ENCODE results near the gene TBX10.
A peak's percentile ranks its signal among the peaks of the same experiment; 100 is the strongest.
"Not testable (repeated sequence)": the region's sequence is repeated elsewhere in the genome, so short reads cannot be mapped to it uniquely, and the experiment has no call there.

TBX10 gene

GRCh38 chr11:67614730-67615714 is 24.5 kb downstream of the TBX10 start:
- DNase-seq = no peak

GRCh38 chr11:67613960-67614715 is 25.4 kb downstream of the TBX10 start:
- DNase-seq = no peak

DNA sequence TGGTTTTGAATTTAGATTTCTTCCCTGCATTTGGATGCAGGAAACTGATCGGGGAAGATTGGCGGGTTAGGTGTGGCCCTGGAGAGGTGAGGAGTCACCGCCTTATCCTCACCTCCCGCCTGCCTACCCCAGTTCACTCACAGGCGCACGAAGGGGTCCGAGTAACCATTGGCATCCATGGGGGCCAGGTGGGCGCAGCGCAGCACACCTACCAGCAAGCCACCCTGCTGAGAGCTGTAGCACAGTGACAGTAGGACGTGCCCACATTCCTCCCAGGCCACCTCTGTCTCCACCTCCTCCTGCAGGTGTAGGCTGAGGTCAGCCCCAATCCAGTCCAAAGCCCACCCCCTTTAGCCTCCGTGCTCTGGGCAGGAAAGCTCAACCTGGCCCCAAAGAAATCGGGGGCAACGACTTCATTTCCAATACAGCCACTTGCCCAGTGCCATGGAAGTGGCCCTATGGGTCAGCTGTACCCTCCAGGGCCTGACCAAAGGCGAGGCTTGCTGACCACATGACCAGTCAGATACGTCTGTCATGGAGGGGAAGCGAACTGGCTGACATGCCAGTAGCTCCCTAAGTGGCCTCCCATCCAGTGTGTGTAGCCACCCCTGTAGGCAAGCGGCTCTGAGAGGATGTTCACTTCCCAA is 26.1 kb downstream of the TBX10 start:
- DNase-seq = no peak

- DNase-seq = no peak
Observed at GRCh38 chr11:67612751-67613150, 26.8 kb downstream of the TBX10 start.

- DNase-seq = no peak
Observed at GRCh38 chr11:67611704-67612587, 27.6 kb downstream of the TBX10 start.

DNA sequence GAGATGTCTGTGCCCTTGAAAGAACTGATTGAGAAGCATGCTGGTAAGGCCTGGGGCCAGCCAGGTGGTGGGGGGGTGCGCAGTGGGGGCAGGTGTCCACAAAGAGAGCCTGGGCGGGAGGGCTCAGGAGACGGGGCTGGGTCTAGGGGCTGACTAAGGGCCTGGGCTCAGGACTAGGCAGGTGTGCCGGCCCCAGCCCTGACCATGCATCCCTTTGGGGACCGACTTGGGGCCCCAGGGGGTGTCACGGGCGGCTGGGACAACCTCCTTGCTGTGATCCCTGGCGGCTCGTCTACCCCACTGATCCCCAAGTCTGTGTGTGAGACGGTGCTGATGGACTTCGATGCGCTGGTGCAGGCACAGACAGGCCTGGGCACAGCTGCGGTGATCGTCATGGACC is 28.4 kb downstream of the TBX10 start:
- DNase-seq = no peak

GRCh38 chr11:67610302-67610868 is 29.2 kb downstream of the TBX10 start:
- no peak for DNase-seq

- DNase-seq = no peak
Observed at GRCh38 chr11:67609316-67609715, 30.2 kb downstream of the TBX10 start.

DNA sequence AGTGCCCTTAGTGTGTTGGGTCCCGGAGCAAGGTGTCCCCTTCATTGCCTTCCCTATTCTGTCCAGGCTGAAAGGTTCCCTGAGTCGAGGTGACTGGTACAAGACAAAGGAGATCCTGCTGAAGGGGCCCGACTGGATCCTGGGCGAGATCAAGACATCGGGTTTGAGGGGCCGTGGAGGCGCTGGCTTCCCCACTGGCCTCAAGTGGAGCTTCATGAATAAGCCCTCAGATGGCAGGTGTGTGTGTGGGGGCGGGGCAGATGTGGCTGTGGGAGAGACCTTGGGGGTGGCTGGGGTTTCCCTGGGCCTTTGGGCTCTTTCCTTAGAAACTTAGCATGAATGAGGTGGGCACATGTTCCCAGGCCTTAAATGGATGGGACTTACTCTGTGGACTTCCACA is 31.1 kb downstream of the TBX10 start:
- no peak for DNase-seq

DNA sequence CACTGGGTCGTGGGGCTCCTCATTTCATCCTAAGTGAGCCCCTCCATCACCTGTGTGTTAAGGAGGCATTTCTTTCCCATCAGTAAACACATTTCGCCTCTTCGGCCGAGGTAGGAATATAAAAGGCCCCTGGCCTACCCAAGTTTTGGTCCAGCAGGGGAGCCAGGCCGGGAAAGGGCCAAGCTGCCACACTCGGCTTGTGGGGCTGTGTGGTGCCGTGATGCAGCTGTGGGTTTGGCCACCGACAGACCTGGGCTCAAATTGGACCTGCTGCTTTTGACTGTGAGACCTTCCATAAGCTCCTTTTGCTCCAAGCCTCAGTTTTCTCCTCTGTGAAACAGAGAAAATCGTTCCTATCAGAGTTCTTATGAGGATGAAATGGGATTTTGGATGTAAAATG is 32.1 kb downstream of the TBX10 start:
- DNase-seq = no peak

GRCh38 chr11:67606492-67607295 is 32.9 kb downstream of the TBX10 start, which contains the start of gene NDUFV1:
Gene NDUFV1, plus strand, starts transcription at chr11:67606936. Its CDS starts 69 bp downstream, at chr11:67607005.
- DNase-seq = peak; percentile 97

- DNase-seq = no peak
Observed at GRCh38 chr11:67606093-67606491, 33.5 kb downstream of the TBX10 start.

DNA sequence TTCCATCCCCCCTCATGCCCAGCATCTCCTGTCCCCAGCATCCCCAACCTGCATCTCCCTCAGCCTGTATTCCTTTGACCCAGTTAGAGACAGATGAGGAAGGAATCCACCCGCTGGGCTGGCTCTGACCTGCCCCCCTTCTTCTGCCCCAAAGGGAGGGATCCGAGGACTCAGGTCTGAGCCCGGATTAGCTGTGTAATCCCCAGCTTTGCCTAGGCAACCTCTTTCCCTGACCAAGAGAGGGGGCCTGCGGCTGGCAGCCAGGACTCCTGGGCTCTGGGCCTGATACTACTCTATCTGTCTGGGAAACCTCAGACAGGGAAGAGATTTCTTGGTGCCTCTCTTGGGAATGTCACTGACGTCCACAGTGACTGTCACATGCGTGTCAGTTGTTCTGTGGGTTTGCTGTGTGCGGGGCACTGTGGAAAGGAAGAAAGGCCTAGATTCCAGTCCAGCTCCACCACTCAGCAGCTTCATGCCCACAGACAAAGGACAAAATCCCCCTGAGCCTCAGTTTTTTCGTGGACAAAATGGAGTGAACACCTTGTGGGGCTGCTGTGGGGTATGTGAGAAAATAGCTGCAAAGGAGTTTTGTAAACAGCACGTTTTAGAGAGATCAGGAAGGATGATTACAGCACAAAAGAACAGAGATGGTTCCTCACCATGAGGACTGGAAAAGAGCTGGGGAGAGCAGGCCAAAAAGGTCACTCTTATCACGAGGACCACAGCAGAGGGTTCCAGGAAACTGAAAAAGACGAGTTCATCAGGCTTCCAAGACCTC is 34.1 kb downstream of the TBX10 start:
- DNase-seq = no peak

DNA sequence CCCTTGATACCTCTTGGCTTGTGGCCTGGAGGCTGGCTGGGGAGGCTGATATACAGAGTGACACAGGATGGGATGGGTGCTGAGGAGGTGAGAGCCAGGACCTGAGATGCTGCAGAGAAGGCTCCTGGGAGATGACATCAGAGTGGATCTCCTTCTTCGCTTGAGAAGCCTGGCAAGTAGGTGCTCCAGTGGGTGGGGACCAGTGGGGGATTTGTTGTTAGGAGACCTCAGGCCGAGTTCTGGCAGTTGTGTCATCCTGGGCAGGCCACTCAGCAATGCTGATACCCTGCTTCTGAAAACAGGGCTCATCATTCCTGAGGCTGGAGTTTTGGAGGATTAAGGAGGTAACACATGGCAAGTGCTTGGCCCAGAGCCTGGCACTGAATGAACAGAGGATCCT is 34.7 kb downstream of the TBX10 start:
- DNase-seq = no peak

- not testable (repeated sequence) for DNase-seq
Observed at GRCh38 chr11:67604119-67604518, 35.4 kb downstream of the TBX10 start.

- no peak for DNase-seq
Observed at GRCh38 chr11:67601098-67601497, 38.5 kb downstream of the TBX10 start.

DNA sequence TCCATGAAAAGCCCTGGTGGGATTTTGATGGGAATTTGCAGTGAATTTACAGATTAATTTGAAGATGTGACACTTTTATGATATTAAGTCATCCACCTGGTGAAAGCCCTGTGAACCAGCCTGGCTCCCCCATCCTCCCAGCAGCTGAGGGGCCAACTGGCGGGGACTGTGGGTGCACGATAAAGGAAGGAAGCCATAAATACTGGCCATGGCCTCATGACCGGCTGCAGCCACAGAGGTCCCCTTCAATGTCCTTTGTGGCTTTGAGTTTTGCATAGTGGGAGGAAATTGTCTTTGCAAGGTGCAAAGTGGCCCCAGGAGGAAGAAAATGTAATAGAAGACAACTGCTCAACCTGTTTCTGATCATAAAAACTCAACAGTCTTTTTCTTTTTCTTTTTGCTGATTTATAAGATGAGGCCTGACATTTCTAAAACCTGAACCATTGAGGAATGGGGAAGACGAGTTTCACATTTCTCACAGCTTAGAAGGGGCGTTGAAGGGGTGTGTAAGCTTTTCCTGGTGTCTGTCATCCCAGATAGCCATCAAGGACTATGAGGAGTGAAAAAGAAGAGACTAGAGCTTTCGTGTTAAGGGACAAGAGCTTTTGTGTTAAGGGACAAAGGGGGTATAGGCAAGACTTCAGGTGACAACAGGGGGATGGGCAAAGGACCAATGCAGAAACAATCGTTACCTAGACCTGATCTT is 39.1 kb downstream of the TBX10 start:
- no peak for DNase-seq

DNA sequence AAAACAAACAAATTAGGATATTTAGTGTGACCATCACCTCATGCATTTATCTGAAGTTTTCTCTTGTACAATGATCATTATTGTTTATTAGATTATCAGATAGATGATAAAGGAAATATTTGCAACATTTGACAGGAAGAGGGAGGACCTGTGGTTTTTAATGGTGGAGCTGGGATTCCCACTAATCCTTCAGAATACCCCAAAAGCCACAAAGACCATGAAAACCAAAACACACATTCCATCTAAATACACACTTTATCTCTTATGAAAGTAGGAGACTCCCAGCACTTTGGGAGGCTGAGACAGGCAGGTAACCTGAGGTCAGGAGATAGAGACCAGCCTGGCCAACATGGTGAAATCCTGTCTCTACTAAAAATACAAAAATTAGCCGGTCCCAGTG is 40.4 kb downstream of the TBX10 start:
- no peak for DNase-seq

DNA sequence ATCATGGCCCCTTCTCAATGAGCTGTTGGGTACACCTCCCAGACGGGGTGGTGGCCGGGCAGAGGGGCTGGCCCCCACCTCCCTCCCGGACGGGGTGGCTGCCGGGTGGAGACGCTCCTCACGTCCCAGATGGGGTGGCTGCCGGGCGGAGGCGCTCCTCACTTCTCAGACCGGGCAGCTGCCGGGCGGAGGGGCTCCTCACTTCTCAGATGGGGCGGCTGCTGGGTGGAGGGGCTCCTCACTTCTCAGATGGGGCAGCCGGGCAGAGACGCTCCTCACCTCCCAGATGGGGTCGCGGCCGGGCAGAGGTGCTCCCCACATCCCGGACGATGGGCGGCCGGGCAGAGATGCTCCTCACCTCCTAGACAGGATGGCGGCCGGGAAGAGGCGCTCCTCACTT is 41.6 kb downstream of the TBX10 start:
- not testable (repeated sequence) for DNase-seq

DNA sequence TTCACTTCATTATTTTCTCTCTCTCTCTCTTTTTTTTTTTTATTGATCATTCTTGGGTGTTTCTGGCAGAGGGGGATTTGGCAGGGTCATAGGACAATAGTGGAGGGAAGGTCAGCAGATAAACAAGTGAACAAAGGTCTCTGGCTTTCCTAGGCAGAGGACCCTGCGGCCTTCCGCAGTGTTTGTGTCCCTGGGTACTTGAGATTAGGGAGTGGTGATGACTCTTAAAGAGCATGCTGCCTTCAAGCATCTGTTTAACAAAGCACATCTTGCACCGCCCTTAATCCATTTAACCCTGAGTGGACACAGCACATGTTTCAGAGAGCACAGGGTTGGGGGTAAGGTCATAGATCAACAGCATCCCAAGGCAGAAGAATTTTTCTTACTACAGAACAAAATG is 42.1 kb downstream of the TBX10 start:
- not testable (repeated sequence) for DNase-seq
